Measurements from ENCODE around the gene SRP19.
"Not testable (repeated sequence)": the region's sequence is repeated elsewhere in the genome, so short reads cannot be mapped to it uniquely, and the experiment has no call there.

The SRP19 gene

GRCh38 chr5:112860929-112861637 is at the start of gene SRP19:
Gene SRP19 (plus strand): TSS chr5:112861287. CDS start chr5:112861377, 90 bp downstream.
- DNase-seq = peak; percentile 83

- DNase-seq = no peak
These were observed 48.5 kb upstream of the SRP19 start for GRCh38 chr5:112812549-112812948.

DNA sequence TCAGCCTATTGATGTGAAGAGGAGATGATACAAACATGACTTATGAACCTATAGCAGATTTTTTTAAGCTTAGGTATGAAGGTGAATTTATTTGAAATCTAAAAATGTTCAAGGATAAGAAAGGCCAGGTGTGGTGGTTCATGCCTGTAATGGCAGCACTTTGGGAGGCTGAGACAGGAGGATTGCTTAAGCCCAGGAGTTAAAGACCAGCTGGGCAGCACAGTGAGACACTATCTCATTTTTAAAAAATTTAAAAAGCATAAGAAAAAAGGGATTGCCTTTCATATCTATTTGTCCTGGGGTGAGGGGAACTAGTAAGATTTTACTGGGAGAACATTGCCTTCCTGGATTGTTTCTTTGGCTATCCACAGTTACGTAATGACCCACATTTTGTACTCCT is 40.8 kb upstream of the SRP19 start:
- no peak for DNase-seq

GRCh38 chr5:112822456-112822855 is 38.6 kb upstream of the SRP19 start:
- DNase-seq = no peak

GRCh38 chr5:112823181-112823580 is 37.9 kb upstream of the SRP19 start:
- no peak for DNase-seq

GRCh38 chr5:112823656-112824055 is 37.4 kb upstream of the SRP19 start:
- DNase-seq = no peak

- DNase-seq = no peak
These were observed 36.9 kb upstream of the SRP19 start for GRCh38 chr5:112824197-112824596.

- DNase-seq = no peak
These were observed 30.7 kb upstream of the SRP19 start for GRCh38 chr5:112830378-112830777.

DNA sequence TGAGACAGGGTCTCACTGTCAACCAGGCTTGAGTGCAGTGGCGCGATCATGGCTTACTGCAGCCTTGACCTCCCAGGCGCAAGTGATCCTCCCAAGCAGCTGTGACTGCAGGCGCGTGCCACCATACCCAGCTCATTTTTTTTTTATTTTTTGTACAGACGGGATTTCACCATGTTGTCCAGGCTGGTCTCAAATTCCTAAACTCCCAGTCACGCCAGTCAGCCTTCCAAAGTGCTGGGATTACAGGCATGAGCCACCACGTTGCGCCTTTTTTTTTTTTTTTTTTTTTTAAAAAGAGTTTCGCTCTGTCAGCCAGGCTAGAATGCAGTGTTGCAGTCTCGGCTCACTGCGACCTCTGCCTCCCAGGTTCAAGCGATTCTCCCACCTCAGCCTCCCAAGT is 27.1 kb upstream of the SRP19 start:
- DNase-seq = no peak

DNA sequence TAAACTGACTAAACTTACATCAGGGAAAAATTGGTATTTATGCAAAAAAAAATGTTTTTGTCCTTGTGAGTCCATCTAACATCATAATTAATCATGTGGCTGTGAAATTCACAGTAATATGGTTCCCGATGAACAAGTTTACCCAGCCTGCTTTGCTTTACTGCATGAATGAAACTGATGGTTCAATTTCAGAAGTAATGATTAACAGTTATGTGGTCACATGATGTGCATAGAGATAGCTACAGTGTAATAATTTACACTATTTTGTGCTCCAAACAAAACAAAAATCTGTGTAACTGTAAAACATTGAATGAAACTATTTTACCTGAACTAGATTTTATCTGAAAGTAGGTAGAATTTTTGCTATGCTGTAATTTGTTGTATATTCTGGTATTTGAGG is 16.6 kb upstream of the SRP19 start:
- no peak for DNase-seq

GRCh38 chr5:112846556-112846955 is 14.5 kb upstream of the SRP19 start:
- no peak for DNase-seq

GRCh38 chr5:112847306-112847705 is 13.8 kb upstream of the SRP19 start:
- no peak for DNase-seq

GRCh38 chr5:112848116-112848811 is 12.8 kb upstream of the SRP19 start:
- DNase-seq = peak; percentile 49

DNA sequence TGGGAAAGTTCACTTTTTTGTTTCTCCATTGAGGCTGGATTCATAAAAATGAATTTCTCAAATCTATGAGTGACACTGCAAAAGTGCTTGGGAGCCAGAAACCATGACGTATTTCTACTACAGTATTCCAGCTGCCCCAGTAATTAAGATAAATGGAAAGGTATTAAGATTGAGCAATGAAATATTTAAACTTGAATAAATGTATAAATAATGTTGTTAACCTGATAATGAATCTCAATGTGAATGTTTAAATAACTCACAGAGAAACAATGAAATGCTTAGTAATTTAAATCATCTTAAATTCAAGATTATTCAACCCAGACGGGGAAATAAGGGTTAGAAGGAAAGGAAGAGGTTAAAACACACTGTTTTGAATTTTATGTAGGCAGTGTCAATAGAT is 11.2 kb upstream of the SRP19 start:
- no peak for DNase-seq

DNA sequence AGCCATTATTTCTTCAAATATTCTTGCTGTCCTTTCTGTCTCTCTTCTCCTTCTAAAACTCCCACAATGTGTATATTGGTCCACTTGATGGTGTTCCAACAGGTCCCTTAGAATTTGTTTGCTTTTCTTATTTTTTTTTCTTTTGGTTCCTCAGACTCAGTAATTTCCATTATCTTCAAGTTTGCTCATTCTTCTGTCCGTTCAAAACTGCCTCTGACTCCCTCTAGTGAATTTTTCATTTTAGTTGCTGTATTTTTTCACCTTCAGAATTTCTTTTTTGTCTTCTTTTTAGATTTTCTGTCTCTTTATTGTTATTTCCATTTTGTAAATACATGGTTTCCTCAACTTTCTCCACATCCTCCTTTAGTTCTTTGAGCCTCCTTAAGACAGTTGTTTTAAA is 6.4 kb upstream of the SRP19 start:
- no peak for DNase-seq

DNA sequence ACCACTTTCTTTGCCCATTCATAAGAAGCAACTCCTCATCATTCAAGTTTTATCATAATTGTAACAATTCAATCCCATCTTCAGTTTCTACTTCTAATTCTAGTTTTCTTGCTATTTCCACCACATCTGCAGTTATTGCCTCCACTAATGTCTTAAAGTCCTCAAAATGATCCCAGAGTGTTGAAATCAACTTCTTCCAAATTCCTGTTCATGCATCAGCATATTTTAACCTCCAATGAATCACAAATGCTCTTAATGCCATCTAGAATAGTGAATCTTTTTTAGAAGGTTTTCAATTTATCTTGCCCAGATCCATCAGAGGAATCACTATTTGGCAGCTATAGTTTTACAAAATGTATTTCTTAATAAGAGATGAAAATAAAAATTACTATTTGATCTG is 3.2 kb upstream of the SRP19 start:
- DNase-seq = no peak

DNA sequence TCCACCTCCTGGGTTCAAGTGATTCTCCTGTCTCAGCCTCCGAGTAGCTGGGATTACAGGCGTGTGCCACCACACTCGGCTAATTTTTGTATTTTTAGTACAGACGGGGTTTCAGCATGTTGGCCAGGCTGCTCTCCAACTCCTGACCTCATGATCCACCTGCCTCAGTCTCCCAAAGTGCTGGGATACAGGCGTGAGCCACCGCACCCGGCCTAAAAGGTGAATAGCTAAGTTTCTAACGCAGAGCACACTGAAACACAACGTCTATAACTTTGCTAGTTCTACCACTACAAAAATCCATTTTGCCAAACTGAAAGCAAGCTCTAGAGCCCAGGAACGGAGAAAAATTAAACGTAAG is 537 bp upstream of the SRP19 start:
- DNase-seq = not testable (repeated sequence)

DNA sequence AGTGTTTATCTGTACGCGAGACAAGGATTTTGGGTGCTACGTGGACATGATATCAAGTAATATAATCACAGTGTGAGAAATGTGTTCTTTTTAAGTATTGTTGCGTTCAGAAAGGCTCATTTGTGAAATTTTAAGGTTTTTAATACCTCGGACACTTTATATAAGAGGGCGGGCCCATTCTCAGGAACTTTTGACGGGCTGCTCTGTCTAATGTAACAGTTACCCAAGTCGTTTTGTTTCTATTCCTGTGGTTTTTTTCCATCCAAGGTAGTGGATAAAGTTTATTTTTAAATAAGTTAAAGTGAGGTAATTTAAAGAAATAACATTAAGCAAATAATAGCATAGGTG is 525 bp downstream of the SRP19 start:
- DNase-seq = no peak

- DNase-seq = no peak
These were observed 998 bp downstream of the SRP19 start for GRCh38 chr5:112862085-112862484.

GRCh38 chr5:112863549-112863948 is 2.5 kb downstream of the SRP19 start:
- no peak for DNase-seq

DNA sequence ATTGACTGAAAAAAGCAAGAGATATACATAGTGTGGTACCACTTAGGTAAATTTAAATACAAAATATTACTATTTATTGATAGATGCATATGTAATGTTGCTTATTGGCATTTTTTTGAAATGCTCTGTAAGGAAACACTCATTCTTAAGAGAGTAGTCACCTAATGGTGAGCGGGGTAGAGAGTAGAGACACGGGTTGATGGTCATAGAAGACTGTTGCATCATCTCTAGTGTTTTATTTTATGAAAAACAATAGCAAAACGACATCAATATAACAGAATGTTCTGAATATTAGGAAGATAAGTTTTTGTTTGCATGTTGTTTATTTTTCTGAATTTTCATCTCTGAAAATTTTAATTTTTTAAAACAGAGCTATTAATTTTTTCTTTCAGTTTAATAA is 4.0 kb downstream of the SRP19 start:
- DNase-seq = no peak

DNA sequence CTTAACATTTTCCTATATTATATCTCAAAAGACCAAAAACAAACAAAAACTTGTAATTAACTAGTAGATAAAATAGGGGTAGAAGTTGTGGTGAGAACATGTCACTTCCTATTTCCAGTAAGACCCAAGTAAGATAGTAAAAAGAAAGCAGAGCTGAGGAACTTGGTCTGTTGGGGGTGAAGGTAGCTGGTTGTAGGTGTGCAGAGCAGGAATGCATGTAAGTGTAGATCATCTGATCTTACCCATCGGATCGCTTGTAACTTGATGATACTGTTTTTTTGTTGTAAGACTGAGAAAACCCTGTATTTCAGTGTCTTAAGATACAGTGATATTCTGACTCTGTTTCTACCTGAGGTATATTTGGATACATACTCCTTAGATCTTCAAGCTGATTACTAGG is 5.7 kb downstream of the SRP19 start:
- no peak for DNase-seq

GRCh38 chr5:112867411-112867810 is 6.3 kb downstream of the SRP19 start:
- no peak for DNase-seq

DNA sequence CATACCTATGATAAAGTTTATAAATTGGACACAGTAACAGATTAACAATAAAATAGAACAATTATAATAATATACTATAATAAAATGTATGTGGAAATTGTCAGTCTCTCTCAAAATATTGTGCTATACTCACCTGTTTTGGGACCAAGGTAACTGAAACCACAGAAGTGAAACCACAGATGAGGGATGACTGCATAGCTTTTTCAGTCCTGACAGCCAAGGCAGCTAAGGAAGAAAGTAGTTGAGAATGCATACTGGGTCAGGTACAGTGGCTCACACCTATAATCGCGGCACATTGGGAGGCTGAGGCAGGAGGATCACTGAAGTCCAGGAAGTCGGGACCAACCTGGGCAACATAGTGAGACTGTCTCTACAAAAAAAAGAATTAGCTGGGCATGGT is 8.9 kb downstream of the SRP19 start:
- DNase-seq = no peak

DNA sequence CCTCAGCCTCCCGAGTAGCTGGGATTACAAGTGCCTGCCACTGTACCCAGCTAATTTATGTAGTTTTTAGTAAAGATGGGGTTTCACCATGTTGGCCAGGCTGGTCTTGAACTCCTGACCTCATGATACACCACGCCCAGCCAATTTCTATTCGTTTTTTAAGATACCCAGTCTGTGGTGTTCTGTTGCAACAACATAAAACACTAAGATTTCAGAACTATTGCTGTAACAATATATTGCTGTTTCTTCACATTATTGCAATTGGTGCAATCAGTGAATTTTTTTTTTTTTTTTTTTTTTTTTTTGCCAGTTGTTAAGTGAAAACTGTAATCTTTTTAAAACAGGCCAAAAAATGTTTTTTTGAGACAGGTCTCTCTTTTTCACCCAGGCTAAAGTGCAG is 9.9 kb downstream of the SRP19 start:
- no peak for DNase-seq

Data from NCI-H1105 treated with DMSO at 0.1 percent for 48 hours (cell line).